OCI-LY3 (cell line): ENCODE data around the gene TBC1D16.

ENCODE experiments used
- EZH2phosphoT487 ChIP-seq: fragments of 200-600 bp; shearing (Covaris generic); IDR thresholded peaks from 2 replicates; pipeline ENCODE4 v1.6.1; 2018; ENCODE audit warnings: antibody characterized with exemption, mixed run types, low read depth
- TF ChIP-seq, protein P1 (sequence below): fragments of 200-600, 300-600 bp; sonication (generic); IDR thresholded peaks from 2 replicates; pipeline ENCODE4 v1.5.1; 2014; ENCODE audit warnings: antibody characterized with exemption, low read length, low read depth

DNA sequence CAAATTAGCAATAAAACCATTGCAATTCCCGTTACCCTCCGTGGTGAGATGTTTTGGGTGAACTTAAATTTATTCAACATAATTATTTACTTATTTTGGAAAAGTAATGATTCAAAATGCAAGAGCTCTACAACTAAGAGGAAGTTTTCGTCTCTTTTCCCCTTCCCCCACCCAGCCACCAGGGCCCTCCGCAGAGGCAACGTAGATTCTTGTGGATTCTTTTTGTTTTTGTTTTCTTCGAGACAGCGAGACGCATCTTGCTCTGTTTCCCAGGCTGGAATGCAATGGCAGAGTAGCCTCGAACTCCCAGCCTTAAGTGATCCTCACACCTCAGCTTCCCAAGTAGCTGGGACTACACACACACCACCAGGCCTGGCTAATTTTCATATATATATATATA, 19.9 kb upstream of the TBC1D16 start:
- TF ChIP-seq, protein P1, sequence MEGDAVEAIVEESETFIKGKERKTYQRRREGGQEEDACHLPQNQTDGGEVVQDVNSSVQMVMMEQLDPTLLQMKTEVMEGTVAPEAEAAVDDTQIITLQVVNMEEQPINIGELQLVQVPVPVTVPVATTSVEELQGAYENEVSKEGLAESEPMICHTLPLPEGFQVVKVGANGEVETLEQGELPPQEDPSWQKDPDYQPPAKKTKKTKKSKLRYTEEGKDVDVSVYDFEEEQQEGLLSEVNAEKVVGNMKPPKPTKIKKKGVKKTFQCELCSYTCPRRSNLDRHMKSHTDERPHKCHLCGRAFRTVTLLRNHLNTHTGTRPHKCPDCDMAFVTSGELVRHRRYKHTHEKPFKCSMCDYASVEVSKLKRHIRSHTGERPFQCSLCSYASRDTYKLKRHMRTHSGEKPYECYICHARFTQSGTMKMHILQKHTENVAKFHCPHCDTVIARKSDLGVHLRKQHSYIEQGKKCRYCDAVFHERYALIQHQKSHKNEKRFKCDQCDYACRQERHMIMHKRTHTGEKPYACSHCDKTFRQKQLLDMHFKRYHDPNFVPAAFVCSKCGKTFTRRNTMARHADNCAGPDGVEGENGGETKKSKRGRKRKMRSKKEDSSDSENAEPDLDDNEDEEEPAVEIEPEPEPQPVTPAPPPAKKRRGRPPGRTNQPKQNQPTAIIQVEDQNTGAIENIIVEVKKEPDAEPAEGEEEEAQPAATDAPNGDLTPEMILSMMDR = no peak
- TF ChIP-seq EZH2phosphoT487 = no peak
